ACC112 (cell line): ENCODE results near the gene ZNF165.
A peak's percentile ranks its signal among the peaks of the same experiment; 100 is the strongest.
"Not testable (repeated sequence)": the region's sequence is repeated elsewhere in the genome, so short reads cannot be mapped to it uniquely, and the experiment has no call there.

ENCODE experiments used
- H2AFZ ChIP-seq: fragments of 200-600 bp; sonication (generic); one replicate; pipeline ENCODE4 v1.6.0; 2017; ENCODE audit warnings: antibody characterized with exemption, low read length; ENCODE audit not compliant: unreplicated experiment
- H3K27ac ChIP-seq: fragments of 200-600 bp; sonication (generic); 2 replicates; pipeline ENCODE4 v1.5.1; 2014; ENCODE audit warnings: low read depth, mild to moderate bottlenecking, antibody characterized with exemption, low read length, moderate library complexity
- H3K27me3 ChIP-seq: fragments of 200-600 bp; sonication (generic); 2 replicates; pipeline ENCODE4 v1.6.1; 2014; ENCODE audit warnings: mild to moderate bottlenecking, antibody characterized with exemption, low read length, moderate library complexity, mixed read lengths; ENCODE audit not compliant: insufficient read depth
- H3K36me3 ChIP-seq: fragments of 200-600 bp; sonication (generic); 2 replicates; pipeline ENCODE4 v1.6.1; 2016; ENCODE audit warnings: mild to moderate bottlenecking, antibody characterized with exemption, low read length, moderate library complexity, mixed read lengths; ENCODE audit not compliant: insufficient read depth
- H3K4me1 ChIP-seq: fragments of 200-600 bp; sonication (generic); one replicate; pipeline ENCODE4 v1.6.1; 2016; ENCODE audit warnings: low read length, mixed read lengths; ENCODE audit not compliant: insufficient read depth, unreplicated experiment, control insufficient read depth
- H3K4me3 ChIP-seq: fragments of 200-600 bp; sonication (generic); 2 replicates; pipeline ENCODE4 v1.5.1; 2014; ENCODE audit warnings: mild to moderate bottlenecking, low read depth, low read length
- H3K79me2 ChIP-seq: fragments of 200-600 bp; sonication (generic); one replicate; pipeline ENCODE4 v1.6.0; 2016; ENCODE audit warnings: low read length; ENCODE audit not compliant: control insufficient read depth, unreplicated experiment, insufficient read depth

ZNF165 gene

GRCh38 chr6:28089054-28089453 lies 8.7 kb downstream of the ZNF165 start:
- Histone ChIP-seq H3K27ac (no peak overlapping the region), H3K4me3 (no peak overlapping the region), H3K79me2 (no peaks in the 10 kb centered on the region), H2AFZ (no peak overlapping the region), H3K27me3 (peaks cover 21% of the 10 kb centered on the region; the same call in 1 of the 2 replicates), H3K36me3 (peaks cover 8% of the 10 kb centered on the region; the same call in 1 of the 2 replicates), H3K4me1 (no peaks in the 10 kb centered on the region)

DNA sequence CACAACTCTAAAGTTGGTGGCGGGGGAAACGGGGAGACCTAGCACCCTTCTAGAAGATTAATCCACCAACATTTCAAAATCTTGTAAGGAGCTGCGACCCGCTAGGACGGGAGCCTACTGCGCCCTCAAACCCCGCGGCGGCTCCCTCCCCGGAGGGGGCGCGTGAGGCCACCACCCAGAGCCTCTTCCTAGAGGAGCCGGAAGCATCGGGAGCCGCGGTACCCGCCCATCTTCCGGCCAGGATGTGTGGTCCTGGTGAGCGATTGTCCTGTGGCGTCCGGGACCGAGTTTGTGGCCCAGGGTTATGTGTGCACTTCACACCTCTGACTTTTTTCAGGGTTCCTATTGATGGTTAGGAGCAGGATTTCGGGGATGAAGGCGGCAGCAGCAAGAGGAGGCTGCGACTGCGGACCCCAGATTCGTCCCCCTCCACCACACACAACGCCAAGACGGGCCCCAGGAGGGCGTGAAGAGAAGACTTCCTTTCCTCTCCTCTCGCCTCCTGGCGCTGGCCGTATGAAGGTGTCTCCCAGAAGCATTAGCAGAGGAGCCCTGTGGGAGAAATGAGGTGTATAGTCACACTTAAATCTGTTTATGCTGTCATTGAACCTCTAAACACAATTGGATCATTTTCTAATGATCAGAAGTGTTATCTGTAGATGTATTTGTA lies 10.7 kb downstream of the ZNF165 start:
- Histone ChIP-seq H3K36me3 (peaks cover 4% of the 10 kb centered on the region; the same call in 1 of the 2 replicates), H3K27ac (no peak overlapping the region), H3K27me3 (peaks cover 21% of the 10 kb centered on the region; the same call in 1 of the 2 replicates), H2AFZ (peak overlapping the region; percentile 73), H3K4me3 (peak overlapping the region; percentile 64), H3K4me1 (no peaks in the 10 kb centered on the region), H3K79me2 (no peaks in the 10 kb centered on the region)

- not testable (repeated sequence) for H3K27me3 ChIP-seq, H3K4me3 ChIP-seq, H3K79me2 ChIP-seq, H2AFZ ChIP-seq, H3K27ac ChIP-seq, H3K36me3 ChIP-seq, H3K4me1 ChIP-seq
These were observed 21.9 kb downstream of the ZNF165 start for GRCh38 chr6:28102222-28102621.

DNA sequence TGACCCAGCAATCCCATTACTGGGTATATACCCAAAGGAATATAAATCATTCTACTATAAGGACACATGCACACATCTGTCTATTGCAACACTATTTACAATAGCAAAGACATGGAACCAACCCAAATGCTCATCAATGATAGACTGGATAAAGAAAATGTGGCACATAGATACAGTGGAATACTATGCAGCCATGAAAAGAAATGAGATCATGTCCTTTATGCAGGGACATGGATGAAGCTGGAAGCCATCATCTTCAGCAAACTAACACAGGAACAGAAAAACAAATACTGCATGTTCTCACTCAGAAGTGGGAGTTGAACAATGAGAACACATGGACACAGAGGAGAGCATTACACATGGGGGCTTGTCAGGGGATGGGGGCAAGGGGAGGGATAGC lies 22.3 kb downstream of the ZNF165 start:
- not testable (repeated sequence) for H3K79me2 ChIP-seq, H3K4me3 ChIP-seq, H3K4me1 ChIP-seq, H3K27ac ChIP-seq, H3K36me3 ChIP-seq, H2AFZ ChIP-seq, H3K27me3 ChIP-seq

DNA sequence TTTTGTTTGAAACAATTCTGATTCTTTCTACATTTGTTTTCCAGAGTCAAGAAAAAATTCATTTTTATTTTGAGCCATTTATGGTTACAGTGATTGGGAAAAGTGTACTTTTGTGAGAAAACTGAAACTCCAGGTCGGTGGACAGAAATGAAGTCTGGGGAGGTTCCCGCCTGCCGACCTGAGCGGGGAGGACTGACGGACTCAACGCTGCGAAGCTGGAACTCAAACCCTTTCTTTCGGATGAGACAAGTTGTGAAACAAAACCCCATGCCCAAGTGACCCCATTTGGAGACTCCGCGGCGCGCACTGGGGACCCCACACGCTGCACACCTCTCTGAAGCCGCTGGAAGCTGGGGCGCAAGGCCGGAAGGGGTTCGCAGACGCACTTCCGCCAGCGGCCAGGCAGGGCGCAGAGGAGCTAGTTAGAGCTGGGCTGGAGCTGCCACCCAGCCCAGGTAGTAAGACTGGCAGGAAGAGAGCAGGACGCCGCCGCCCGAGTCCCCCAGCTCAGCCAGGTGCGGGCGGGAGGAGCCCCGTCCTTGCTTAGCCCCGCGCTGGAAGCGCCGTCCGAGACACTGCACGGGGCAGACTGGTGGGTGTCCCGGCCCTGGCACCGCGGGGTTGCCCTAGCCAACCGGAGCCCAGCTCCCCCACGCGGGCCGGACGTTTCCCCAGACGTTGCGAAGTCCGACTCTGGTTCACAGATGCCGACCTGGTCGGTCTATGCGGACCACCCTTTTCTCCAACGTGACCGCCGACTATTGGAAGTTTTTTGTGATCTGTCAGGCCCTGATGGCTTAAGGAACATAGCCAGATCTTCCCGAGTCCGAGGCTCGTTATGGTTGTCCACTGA lies 24.2 kb downstream of the ZNF165 start:
- no peaks in the 10 kb centered on the region for H3K79me2 ChIP-seq
- H2AFZ ChIP-seq, result peak overlapping the region; percentile 95
- H3K4me3 ChIP-seq, result peak overlapping the region; percentile 80
- H3K27me3 ChIP-seq, result 0 out of 2 replicates have a peak, but pooled peaks cover 5% of the 10 kb centered on the region
- H3K27ac ChIP-seq, result no peak overlapping the region
- H3K4me1 ChIP-seq, result no peaks in the 10 kb centered on the region
- H3K36me3 ChIP-seq, result no peaks in the 10 kb centered on the region

DNA sequence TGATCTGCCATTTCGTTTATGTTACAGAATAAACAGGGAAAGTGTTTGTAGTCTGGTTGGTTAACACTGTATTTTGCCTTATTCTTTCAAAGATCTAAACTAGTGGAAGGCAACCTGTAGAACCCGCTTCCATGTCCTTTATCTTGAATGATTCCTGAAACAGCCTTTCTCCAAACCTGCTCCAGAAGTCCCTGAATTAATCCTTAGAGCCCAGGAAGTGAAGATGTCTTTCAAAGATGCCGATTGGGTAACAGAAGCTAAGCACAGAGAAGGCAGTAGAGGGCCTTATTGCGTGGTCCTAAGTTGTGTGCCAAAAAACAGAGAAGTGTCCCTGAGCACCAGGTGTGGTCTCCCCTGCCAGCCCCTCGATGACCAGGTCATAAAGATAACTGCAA lies 24.9 kb downstream of the ZNF165 start:
- peak overlapping the region; percentile 80 for H3K4me3 ChIP-seq
- no peaks in the 10 kb centered on the region for H3K79me2 ChIP-seq
- H3K27me3 ChIP-seq, result 0 out of 2 replicates have a peak, but pooled peaks cover 6% of the 10 kb centered on the region
- no peaks in the 10 kb centered on the region for H3K4me1 ChIP-seq
- H3K36me3 ChIP-seq, result no peaks in the 10 kb centered on the region
- H3K27ac ChIP-seq, result no peak overlapping the region
- peak overlapping the region; percentile 95 for H2AFZ ChIP-seq

- Histone ChIP-seq H2AFZ (no peak overlapping the region), H3K4me3 (no peak overlapping the region), H3K36me3 (no peaks in the 10 kb centered on the region), H3K27me3 (0 out of 2 replicates have a peak, but pooled peaks cover 5% of the 10 kb centered on the region), H3K27ac (no peak overlapping the region), H3K4me1 (no peaks in the 10 kb centered on the region), H3K79me2 (no peaks in the 10 kb centered on the region)
These were observed 27.1 kb downstream of the ZNF165 start for GRCh38 chr6:28107506-28107905.

GRCh38 chr6:28111964-28112363 lies 31.6 kb downstream of the ZNF165 start:
- Histone ChIP-seq H2AFZ (no peak overlapping the region), H3K27me3 (0 out of 2 replicates have a peak, but pooled peaks cover 5% of the 10 kb centered on the region), H3K79me2 (no peaks in the 10 kb centered on the region), H3K4me1 (no peaks in the 10 kb centered on the region), H3K27ac (no peak overlapping the region), H3K4me3 (no peak overlapping the region), H3K36me3 (peaks cover 15% of the 10 kb centered on the region)

- H3K36me3 ChIP-seq, result peaks cover 30% of the 10 kb centered on the region
- no peaks in the 10 kb centered on the region for H3K27me3 ChIP-seq
- H3K4me3 ChIP-seq, result no peak overlapping the region
- no peak overlapping the region for H3K27ac ChIP-seq
- no peak overlapping the region for H2AFZ ChIP-seq
- no peaks in the 10 kb centered on the region for H3K4me1 ChIP-seq
- H3K79me2 ChIP-seq, result no peaks in the 10 kb centered on the region
These were observed 35.4 kb downstream of the ZNF165 start for GRCh38 chr6:28115799-28116198.

DNA sequence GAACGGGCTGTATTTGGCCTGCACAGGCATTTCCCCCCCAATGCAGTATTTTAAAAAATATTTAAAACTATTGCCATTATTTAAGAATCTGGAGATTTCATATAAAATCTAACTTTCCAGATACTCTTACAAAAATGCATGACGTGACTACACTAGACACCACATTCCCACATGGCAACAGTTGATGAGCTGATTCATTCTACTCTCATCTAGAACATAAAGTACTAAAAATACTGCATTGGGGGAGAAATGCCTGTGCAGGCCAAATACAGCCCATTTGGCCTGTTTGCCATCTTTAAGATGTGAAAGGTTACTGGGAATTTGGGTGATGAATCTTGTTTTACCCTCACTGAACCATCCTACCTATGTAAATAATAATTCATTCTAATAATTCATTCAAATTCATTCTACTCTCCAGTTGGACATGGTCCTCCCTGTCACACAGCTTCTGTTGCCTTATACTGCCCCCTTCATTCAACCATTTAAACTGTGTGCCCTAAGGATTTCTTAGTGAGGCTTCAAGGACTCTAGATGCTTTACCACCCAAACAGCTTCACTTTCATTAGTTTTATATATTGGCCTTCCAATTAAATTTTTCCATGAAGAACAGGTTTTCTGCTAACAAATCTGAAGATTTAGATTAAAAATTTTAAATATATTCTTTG lies 37.1 kb downstream of the ZNF165 start:
- H3K4me3 ChIP-seq, result no peak overlapping the region
- H3K27me3 ChIP-seq, result no peaks in the 10 kb centered on the region
- H3K79me2 ChIP-seq, result no peaks in the 10 kb centered on the region
- H3K36me3 ChIP-seq, result peaks cover 30% of the 10 kb centered on the region
- H3K4me1 ChIP-seq, result no peaks in the 10 kb centered on the region
- no peak overlapping the region for H2AFZ ChIP-seq
- H3K27ac ChIP-seq, result no peak overlapping the region
